Tibial artery (tissue), 4 donors: ENCODE measurements around the gene OR4X2.
"Not testable (repeated sequence)": the region's sequence is repeated elsewhere in the genome, so short reads cannot be mapped to it uniquely, and the experiment has no call there.

Experiments
- DNase-seq, 2 donors: peaks; one replicate each; pipeline ENCODE4 v3.0.0-alpha.2; 2019
- H3K27ac ChIP-seq, 2 donors: fragments of 200-600 bp; sonication (generic) in 1 of 2; 1 replicate in 1 of 2; 2 replicates in 1 of 2; pipeline ENCODE4 v1.5.1; 2018 to 2019; ENCODE audit warnings: mild to moderate bottlenecking in 1 of 2
- H3K27me3 ChIP-seq, 2 donors: fragments of 200-600 bp; sonication (generic) in 1 of 2; one replicate each; pipeline versions ENCODE4 v1.5.1 to v1.6.0; 2016 to 2019
- H3K36me3 ChIP-seq, 3 donors: fragments of 200-600 bp; sonication (generic) in 2 of 3; one replicate each; pipeline ENCODE4 v1.5.1; 2016 to 2019; ENCODE audit warnings: mild to moderate bottlenecking in 2 of 3
- H3K4me1 ChIP-seq, 4 donors: fragments of 200-600 bp; sonication (generic) in 2 of 4; 1 replicate in 3 of 4; 2 replicates in 1 of 4; pipeline ENCODE4 v1.5.1; 2016 to 2019
- H3K4me3 ChIP-seq, 2 donors: fragments of 200-600 bp; sonication (generic) in 1 of 2; 1 replicate in 1 of 2; 2 replicates in 1 of 2; pipeline ENCODE4 v1.5.1; 2018 to 2019; ENCODE audit warnings: mild to moderate bottlenecking in 2 of 2
- H3K9me3 ChIP-seq, 3 donors: fragments of 200-600 bp; sonication (generic) in 1 of 3; one replicate each; pipeline ENCODE4 v1.5.1; 2016 to 2019
- intact Hi-C: fragments of 100-400 bp; cut with DNase I; formaldehyde crosslinking; loops from one replicate; pipeline ENCODE4 v1.15.0; 2023; ENCODE audit warnings: low total_unique reads
- TF ChIP-seq, protein P1 (sequence below), 2 experiments: fragments of 200-600 bp in 1 of 2; fragments of 450-650 bp in 1 of 2; IDR thresholded peaks; one replicate each; pipeline ENCODE4 v1.5.1; 2017 to 2019; ENCODE audit warnings: antibody characterized with exemption in 2 of 2, mild to moderate bottlenecking in 1 of 2, moderate library complexity in 1 of 2

Gene OR4X2, protein sequence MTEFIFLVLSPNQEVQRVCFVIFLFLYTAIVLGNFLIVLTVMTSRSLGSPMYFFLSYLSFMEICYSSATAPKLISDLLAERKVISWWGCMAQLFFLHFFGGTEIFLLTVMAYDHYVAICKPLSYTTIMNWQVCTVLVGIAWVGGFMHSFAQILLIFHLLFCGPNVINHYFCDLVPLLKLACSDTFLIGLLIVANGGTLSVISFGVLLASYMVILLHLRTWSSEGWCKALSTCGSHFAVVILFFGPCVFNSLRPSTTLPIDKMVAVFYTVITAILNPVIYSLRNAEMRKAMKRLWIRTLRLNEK

DNA sequence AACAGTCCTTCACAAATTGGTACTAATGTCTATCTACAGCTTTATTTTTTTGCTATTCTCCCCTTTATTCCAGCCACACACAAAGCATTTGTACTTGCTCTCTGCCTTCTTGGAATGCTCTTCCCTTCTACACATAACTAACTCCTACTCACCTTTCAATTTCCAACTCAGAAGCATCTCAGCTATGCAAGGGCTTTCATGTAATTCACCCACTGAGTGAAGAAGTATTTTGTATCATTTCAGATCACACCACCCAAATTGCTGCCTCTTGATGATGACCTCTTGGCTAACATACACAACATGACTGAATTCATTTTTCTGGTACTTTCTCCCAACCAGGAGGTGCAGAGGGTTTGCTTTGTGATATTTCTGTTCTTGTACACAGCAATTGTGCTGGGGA lies at the start of gene OR4X2:
Gene OR4X2 (plus strand): TSS at position 301 of the 400 bp plus-strand sequence. CDS start 0 bp downstream, at position 301.
- no peak for DNase-seq
- TF ChIP-seq, protein P1, sequence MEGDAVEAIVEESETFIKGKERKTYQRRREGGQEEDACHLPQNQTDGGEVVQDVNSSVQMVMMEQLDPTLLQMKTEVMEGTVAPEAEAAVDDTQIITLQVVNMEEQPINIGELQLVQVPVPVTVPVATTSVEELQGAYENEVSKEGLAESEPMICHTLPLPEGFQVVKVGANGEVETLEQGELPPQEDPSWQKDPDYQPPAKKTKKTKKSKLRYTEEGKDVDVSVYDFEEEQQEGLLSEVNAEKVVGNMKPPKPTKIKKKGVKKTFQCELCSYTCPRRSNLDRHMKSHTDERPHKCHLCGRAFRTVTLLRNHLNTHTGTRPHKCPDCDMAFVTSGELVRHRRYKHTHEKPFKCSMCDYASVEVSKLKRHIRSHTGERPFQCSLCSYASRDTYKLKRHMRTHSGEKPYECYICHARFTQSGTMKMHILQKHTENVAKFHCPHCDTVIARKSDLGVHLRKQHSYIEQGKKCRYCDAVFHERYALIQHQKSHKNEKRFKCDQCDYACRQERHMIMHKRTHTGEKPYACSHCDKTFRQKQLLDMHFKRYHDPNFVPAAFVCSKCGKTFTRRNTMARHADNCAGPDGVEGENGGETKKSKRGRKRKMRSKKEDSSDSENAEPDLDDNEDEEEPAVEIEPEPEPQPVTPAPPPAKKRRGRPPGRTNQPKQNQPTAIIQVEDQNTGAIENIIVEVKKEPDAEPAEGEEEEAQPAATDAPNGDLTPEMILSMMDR (IDR thresholded peaks at IDR 0.05) = no peak
- H3K27me3 ChIP-seq = no peaks in the 10 kb centered on the region
- H3K36me3 ChIP-seq = no peaks in the 10 kb centered on the region
- H3K27ac ChIP-seq = no peak within 1 kb of the TSS
- no peak within 1 kb of the TSS for H3K4me3 ChIP-seq
- intact Hi-C loops = no loop called here
- peaks cover 0 to 16% (median 11%) of the 10 kb centered on the region in 3 donors for H3K9me3 ChIP-seq
- no peaks in the 10 kb centered on the region for H3K4me1 ChIP-seq

DNA sequence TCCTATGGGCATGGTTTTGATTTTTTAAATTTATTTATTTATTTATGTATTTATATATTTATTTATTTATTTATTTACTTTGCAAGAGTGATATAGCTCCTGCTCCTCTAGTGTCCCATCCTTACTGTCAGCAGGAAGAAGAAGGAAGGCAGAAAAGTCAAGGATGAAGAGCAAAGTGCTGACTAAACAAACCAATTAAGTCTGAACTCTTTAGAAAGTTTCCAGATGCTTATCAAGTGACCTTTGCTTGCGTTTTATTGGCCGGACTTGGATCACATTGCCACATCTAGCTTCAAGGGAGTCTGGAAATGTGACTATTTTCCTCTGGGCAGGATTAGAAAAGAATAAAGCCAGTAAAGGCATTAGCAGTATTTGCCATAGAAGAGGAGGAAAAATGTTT lies 37.0 kb upstream of the OR4X2 start:
- intact Hi-C loops = no loop called here

DNA sequence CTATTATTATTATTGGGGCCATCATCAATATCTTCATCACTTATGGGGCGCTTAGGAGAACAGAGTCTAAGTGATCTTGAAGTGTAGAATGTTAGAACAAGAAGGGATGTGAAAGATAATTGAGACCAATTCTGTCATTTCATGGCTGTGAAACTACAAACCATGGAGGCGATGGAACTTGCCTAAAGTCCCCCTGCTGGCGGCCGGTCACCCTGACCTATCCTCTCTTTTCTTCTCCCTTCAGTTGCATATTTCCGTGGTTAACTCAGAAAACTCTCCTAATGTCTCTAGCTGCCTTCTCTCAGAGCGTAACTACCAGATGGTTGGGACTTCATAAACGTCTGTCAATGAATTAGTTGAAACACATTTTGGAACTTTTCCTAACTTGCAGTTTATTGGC lies 34.9 kb upstream of the OR4X2 start:
- DNase-seq = no peak
- Histone ChIP-seq H3K27ac (no peak overlapping the region), H3K4me1 (no peaks in the 10 kb centered on the region), H3K36me3 (no peaks in the 10 kb centered on the region), H3K27me3 (no peaks in the 10 kb centered on the region), H3K4me3 (no peak overlapping the region), H3K9me3 (no peaks in the 10 kb centered on the region)
- TF ChIP-seq, protein P1 (IDR thresholded peaks at IDR 0.05) = no peak
- intact Hi-C loops = no loop called here

More for the DNA sequence above, 37.0 kb upstream of the OR4X2 start:
- H3K4me3 ChIP-seq = no peak overlapping the region
- H3K27me3 ChIP-seq = no peaks in the 10 kb centered on the region
- no peaks in the 10 kb centered on the region for H3K4me1 ChIP-seq
- no peaks in the 10 kb centered on the region for H3K9me3 ChIP-seq
- no peak for DNase-seq
- TF ChIP-seq, protein P1 (IDR thresholded peaks at IDR 0.05) = no peak
- H3K27ac ChIP-seq = no peak overlapping the region
- H3K36me3 ChIP-seq = no peaks in the 10 kb centered on the region

GRCh38 chr11:48216510-48216909 lies 28.4 kb upstream of the OR4X2 start, which contains the start of gene OR4B1:
OR4B1 (plus strand) TSS chr11:48216810; CDS start chr11:48216810, 0 bp downstream.
- no peaks in the 10 kb centered on the region for H3K4me1 ChIP-seq
- no peak within 1 kb of the TSS for H3K27ac ChIP-seq
- TF ChIP-seq, protein P1 (IDR thresholded peaks at IDR 0.05) = no peak
- no peaks in the 10 kb centered on the region for H3K9me3 ChIP-seq
- intact Hi-C loops = no loop called here
- no peaks in the 10 kb centered on the region for H3K36me3 ChIP-seq
- no peak for DNase-seq
- no peaks in the 10 kb centered on the region for H3K27me3 ChIP-seq
- no peak within 1 kb of the TSS for H3K4me3 ChIP-seq

DNA sequence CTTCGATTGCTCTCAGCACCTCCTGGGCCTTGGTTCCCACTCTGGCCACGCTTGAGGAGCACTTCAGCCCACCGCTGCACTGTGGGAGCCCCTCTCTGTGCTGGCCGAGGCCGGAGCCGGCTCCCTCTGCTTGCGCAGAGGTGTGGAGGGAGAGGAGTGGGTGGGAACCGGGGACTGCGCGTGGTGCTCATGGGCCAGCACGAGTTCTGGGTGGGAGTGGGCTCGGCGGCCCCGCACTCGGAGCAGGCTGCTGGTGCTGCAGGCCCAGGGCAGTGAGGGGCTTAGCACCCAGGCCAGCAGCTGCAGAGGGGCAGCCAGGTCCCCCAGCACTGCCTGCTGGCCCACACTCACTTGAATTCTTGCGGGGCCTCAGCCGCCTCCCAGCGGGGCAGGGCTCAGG lies 16.1 kb upstream of the OR4X2 start:
- H3K4me3 ChIP-seq = no peak overlapping the region
- no peak overlapping the region for H3K27ac ChIP-seq
- H3K27me3 ChIP-seq = no peaks in the 10 kb centered on the region
- peaks cover 0 to 26% (median 9%) of the 10 kb centered on the region in 3 donors for H3K9me3 ChIP-seq
- H3K4me1 ChIP-seq = no peaks in the 10 kb centered on the region
- no peak for DNase-seq
- intact Hi-C loops = loop anchor here (10.0 kb wide), 1 partner anchor 64 kb away; no protein-coding TSS in a partner anchor
- no peaks in the 10 kb centered on the region for H3K36me3 ChIP-seq
- TF ChIP-seq, protein P1 (IDR thresholded peaks at IDR 0.05) = no peak

- H3K9me3 ChIP-seq = peaks cover 0 to 26% (median 9%) of the 10 kb centered on the region in 3 donors
- H3K27me3 ChIP-seq, H3K27ac ChIP-seq, H3K4me3 ChIP-seq, intact Hi-C loops, H3K36me3 ChIP-seq, DNase-seq, H3K4me1 ChIP-seq: not testable (repeated sequence)
These were observed 14.8 kb upstream of the OR4X2 start for GRCh38 chr11:48230057-48230456.
